GM12878 (cell line): Measurements from ENCODE around the gene TARBP2. TPM values are rescaled to one million over a fixed set of nuclear protein-coding genes. Genes with fewer than 3 reads are reported as not detected.

Experiments
- BCL3 ChIP-seq: IDR thresholded peaks from 2 replicates; pipeline ENCODE4 v1.6.1; 2011; ENCODE audit warnings: borderline replicate concordance, low read depth, mild to moderate bottlenecking, moderate library complexity, low read length; ENCODE audit not compliant: insufficient read depth, poor library complexity, severe bottlenecking
- EGR1 ChIP-seq, 2 experiments: IDR thresholded peaks; 1 replicate in 1 of 2; 2 replicates in 1 of 2; pipeline ENCODE4 v1.6.1; 2011 to 2012; ENCODE audit warnings: low read depth in 2 of 2, low read length in 2 of 2, borderline replicate concordance in 1 of 2, mild to moderate bottlenecking in 1 of 2, moderate library complexity in 1 of 2
- EP300 ChIP-seq, 2 experiments: fragments of 150-350 bp in 1 of 2; IDR thresholded peaks; 2 replicates each; pipeline ENCODE4 v1.6.1; 2011 to 2012; ENCODE audit warnings: low read depth in 2 of 2, low read length in 2 of 2, borderline replicate concordance in 1 of 2, improper control_type of control experiment in 1 of 2, inconsistent platforms in 1 of 2; ENCODE audit not compliant: control insufficient read depth in 1 of 2
- HDAC6 ChIP-seq: fragments of 200-600 bp; sonication (generic); IDR thresholded peaks from one replicate; pipeline ENCODE4 v1.8.0; 2017; ENCODE audit warnings: antibody characterized with exemption; ENCODE audit not compliant: unreplicated experiment
- IRF5 ChIP-seq: fragments of 450-650 bp; IDR thresholded peaks from 2 replicates; pipeline ENCODE4 v1.6.1; 2017; ENCODE audit warnings: borderline replicate concordance
- KDM1A ChIP-seq: fragments of 200-600 bp; sonication (generic); IDR thresholded peaks from 2 replicates; pipeline ENCODE4 v1.6.1; 2016; ENCODE audit warnings: borderline replicate concordance
- KLF5 ChIP-seq: fragments of 450-650 bp; IDR thresholded peaks from 2 replicates; pipeline ENCODE4 v1.6.1; 2014; ENCODE audit warnings: mild to moderate bottlenecking; ENCODE audit not compliant: partially characterized antibody
- LARP7 ChIP-seq: fragments of 450-650 bp; IDR thresholded peaks from 2 replicates; pipeline ENCODE4 v1.6.1; 2017; ENCODE audit warnings: mild to moderate bottlenecking
- MXI1 ChIP-seq: fragments of 150-350 bp; IDR thresholded peaks from 2 replicates; pipeline ENCODE4 v1.6.1; 2011; ENCODE audit warnings: low read depth, mild to moderate bottlenecking, inconsistent platforms, low read length, improper control_type of control experiment
- NFYB ChIP-seq: IDR thresholded peaks from 2 replicates; pipeline ENCODE4 v1.6.1; 2011; ENCODE audit warnings: low read depth, mild to moderate bottlenecking, low read length, improper control_type of control experiment, moderate library complexity; ENCODE audit not compliant: insufficient read depth
- RAD21 ChIP-seq: IDR thresholded peaks from 2 replicates; pipeline ENCODE4 v1.6.1; 2011; ENCODE audit warnings: mild to moderate bottlenecking, low read depth, low read length, moderate library complexity; ENCODE audit not compliant: insufficient read depth
- RFX5 ChIP-seq: IDR thresholded peaks from 2 replicates; pipeline ENCODE4 v1.6.1; 2011; ENCODE audit warnings: low read depth, low read length, improper control_type of control experiment
- STAT3 ChIP-seq: IDR thresholded peaks from 2 replicates; pipeline ENCODE4 v1.6.1; 2011; ENCODE audit warnings: low read depth, low read length, improper control_type of control experiment
- YBX1 ChIP-seq: fragments of 450-650 bp; IDR thresholded peaks from 2 replicates; pipeline ENCODE4 v1.6.1; 2016; ENCODE audit warnings: antibody characterized with exemption
- ZBTB11 ChIP-seq: fragments of 450-650 bp; formaldehyde crosslinking; IDR thresholded peaks from 2 replicates; pipeline ENCODE4 v1.5.0; 2022; ENCODE audit warnings: mild to moderate bottlenecking, missing genetic modification characterization
- polyA plus RNA-seq, 11 experiments: library from polyadenylated mRNA; depleted of rRNA in 4 of 11; unstranded in 6 of 11; stranded (reverse) in 5 of 11; fragments of >200 nt; fragmentation: Nextera tagmentation in 4 of 11; fragmentation: Illumina TruSeq in 1 of 11; extraction: Ambion mirVana in 4 of 11; extraction: Trizol in 1 of 11; gene quantifications; 1 replicate in 1 of 11; 2 replicates in 10 of 11; pipeline versions ENCODE4 v1.2.1 to v1.2.3, GENCODE V29; 2011 to 2016; ENCODE audit warnings: inconsistent platforms in 2 of 11, missing spikeins in 2 of 11, low read depth in 1 of 11
- total RNA-seq, 4 experiments: library from RNA; depleted of rRNA in 3 of 4; stranded (reverse); fragments of >200 nt in 3 of 4; fragmentation: Illumina TruSeq in 1 of 4; extraction: Trizol in 1 of 4; gene quantifications; 2 replicates each; pipeline versions ENCODE4 v1.2.1 to v1.2.3, GENCODE V29; 2013 to 2021
- TF ChIP-seq, protein P1 (sequence below): fragments of 450-650 bp; IDR thresholded peaks from 2 replicates; pipeline ENCODE4 v1.6.1; 2017; ENCODE audit warnings: mild to moderate bottlenecking, moderate library complexity
- TF ChIP-seq, protein P2 (sequence below): fragments of 450-650 bp; IDR thresholded peaks from 2 replicates; pipeline ENCODE4 v1.6.1; 2014; ENCODE audit warnings: mild to moderate bottlenecking

The TARBP2 gene
- total and polyA plus RNA-seq, 10 of the 15 experiments (the other 5 are each of a cell fraction or from before 2014, with no cell fraction given): 5.5 to 60.1 (median 36.8) TPM

DNA sequence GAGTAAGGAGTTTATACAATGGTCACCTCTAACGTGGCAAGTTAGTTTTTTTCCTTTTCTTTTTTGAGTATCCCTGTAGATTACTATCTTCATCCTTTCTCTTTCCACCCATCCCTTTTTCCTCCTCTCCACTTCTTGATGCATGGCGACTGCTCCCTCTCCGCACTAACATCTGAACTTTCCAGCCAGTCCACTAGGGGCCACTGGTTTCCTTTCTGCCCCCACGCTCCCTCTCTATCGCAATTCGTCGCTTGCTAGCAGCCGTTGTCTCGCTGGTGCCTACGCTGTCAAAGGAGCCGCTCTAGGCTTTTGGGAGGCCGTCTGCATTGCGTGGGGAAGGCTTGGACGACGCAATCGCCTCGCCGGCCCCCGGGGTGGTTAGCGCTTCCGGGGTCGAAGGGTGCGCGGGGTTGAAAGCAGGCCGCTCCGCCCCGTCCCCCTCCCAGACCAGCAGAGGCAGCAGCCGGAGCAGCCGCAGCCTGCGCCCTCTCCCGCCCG, 49.4 kb upstream of the TARBP2 start, which contains the start of gene PCBP2 (continued):
- peak; percentile 38; the same call in 1 of the 2 replicates for TF ChIP-seq ZBTB11 (CRISPR knock-in tag)
- TF ChIP-seq LARP7: no peak
- TF ChIP-seq HDAC6: no peak
- TF ChIP-seq RFX5: peak; percentile 19; the same call in 1 of the 2 replicates
- TF ChIP-seq RAD21: no peak
- TF ChIP-seq NFYB: no peak
- no peak for TF ChIP-seq STAT3
- TF ChIP-seq IRF5: no peak
- TF ChIP-seq BCL3: peak; percentile 78
- TF ChIP-seq YBX1: peak; percentile 67; the same call in 1 of the 2 replicates
- TF ChIP-seq, protein P1, sequence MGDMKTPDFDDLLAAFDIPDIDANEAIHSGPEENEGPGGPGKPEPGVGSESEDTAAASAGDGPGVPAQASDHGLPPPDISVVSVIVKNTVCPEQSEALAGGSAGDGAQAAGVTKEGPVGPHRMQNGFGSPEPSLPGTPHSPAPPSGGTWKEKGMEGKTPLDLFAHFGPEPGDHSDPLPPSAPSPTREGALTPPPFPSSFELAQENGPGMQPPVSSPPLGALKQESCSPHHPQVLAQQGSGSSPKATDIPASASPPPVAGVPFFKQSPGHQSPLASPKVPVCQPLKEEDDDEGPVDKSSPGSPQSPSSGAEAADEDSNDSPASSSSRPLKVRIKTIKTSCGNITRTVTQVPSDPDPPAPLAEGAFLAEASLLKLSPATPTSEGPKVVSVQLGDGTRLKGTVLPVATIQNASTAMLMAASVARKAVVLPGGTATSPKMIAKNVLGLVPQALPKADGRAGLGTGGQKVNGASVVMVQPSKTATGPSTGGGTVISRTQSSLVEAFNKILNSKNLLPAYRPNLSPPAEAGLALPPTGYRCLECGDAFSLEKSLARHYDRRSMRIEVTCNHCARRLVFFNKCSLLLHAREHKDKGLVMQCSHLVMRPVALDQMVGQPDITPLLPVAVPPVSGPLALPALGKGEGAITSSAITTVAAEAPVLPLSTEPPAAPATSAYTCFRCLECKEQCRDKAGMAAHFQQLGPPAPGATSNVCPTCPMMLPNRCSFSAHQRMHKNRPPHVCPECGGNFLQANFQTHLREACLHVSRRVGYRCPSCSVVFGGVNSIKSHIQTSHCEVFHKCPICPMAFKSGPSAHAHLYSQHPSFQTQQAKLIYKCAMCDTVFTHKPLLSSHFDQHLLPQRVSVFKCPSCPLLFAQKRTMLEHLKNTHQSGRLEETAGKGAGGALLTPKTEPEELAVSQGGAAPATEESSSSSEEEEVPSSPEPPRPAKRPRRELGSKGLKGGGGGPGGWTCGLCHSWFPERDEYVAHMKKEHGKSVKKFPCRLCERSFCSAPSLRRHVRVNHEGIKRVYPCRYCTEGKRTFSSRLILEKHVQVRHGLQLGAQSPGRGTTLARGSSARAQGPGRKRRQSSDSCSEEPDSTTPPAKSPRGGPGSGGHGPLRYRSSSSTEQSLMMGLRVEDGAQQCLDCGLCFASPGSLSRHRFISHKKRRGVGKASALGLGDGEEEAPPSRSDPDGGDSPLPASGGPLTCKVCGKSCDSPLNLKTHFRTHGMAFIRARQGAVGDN: no peak
- TF ChIP-seq, protein P2, sequence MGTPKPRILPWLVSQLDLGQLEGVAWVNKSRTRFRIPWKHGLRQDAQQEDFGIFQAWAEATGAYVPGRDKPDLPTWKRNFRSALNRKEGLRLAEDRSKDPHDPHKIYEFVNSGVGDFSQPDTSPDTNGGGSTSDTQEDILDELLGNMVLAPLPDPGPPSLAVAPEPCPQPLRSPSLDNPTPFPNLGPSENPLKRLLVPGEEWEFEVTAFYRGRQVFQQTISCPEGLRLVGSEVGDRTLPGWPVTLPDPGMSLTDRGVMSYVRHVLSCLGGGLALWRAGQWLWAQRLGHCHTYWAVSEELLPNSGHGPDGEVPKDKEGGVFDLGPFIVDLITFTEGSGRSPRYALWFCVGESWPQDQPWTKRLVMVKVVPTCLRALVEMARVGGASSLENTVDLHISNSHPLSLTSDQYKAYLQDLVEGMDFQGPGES: no peak; the same call in 1 of the 2 replicates
- TF ChIP-seq KLF5: no peak
- TF ChIP-seq MXI1: peak; percentile 68; the same call in 1 of the 2 replicates
- TF ChIP-seq KDM1A: no peak
- peak in 1 of 2 experiments; percentile 95; a peak in 2 of 3 replicates for TF ChIP-seq EGR1 (IDR thresholded peaks at IDR 0.05; ENCODE audit: borderline replicate concordance in 1 of 2, low read depth in 2 of 2, low read length in 2 of 2)
- TF ChIP-seq EP300 (IDR thresholded peaks at IDR 0.05; ENCODE audit: borderline replicate concordance in 1 of 2, control insufficient read depth in 1 of 2, low read depth in 2 of 2, low read length in 2 of 2): peak in 1 of 2 experiments; percentile 21; a peak in 1 of 4 replicates
